Anterior cingulate cortex (tissue), 58 donors: Measurements from ENCODE around the gene IL24.

ENCODE experiments used
- DNase-seq, 58 donors: peaks; one replicate each; lab custom pipeline; 2025; lab: John Stamatoyannopoulos, UW

IL24 gene

GRCh38 chr1:206901944-206902343 lies 4.7 kb downstream of the IL24 start:
- DNase-seq: no peak

GRCh38 chr1:206902702-206903101 lies 5.5 kb downstream of the IL24 start:
- DNase-seq: no peak

GRCh38 chr1:206903687-206904086 lies 6.4 kb downstream of the IL24 start:
- no peak for DNase-seq

GRCh38 chr1:206904423-206905142 lies 7.3 kb downstream of the IL24 start:
- DNase-seq: no peak

- DNase-seq: no peak
These were observed 8.3 kb downstream of the IL24 start for GRCh38 chr1:206905295-206906164.

GRCh38 chr1:206907304-206907991 lies 10.2 kb downstream of the IL24 start:
- DNase-seq: no peak

- DNase-seq: no peak
These were observed 10.8 kb downstream of the IL24 start for GRCh38 chr1:206908038-206908437.

- DNase-seq: peak in 6 of 58 donors; percentile 4 to 47 (median 24)
These were observed 12.1 kb downstream of the IL24 start for GRCh38 chr1:206909161-206909882.

GRCh38 chr1:206909883-206910318 lies 12.7 kb downstream of the IL24 start:
- no peak for DNase-seq

GRCh38 chr1:206911064-206911663 lies 13.9 kb downstream of the IL24 start:
- peak in 2 of 58 donors; percentile 8 to 19 for DNase-seq

- peak in 48 of 58 donors; percentile 2 to 71 (median 38) for DNase-seq
These were observed 15.3 kb downstream of the IL24 start for GRCh38 chr1:206912445-206913095.

- DNase-seq: no peak
These were observed 16.7 kb downstream of the IL24 start for GRCh38 chr1:206913766-206914537.

- no peak for DNase-seq
These were observed 17.9 kb downstream of the IL24 start for GRCh38 chr1:206915030-206915735.

GRCh38 chr1:206916000-206916709 lies 18.9 kb downstream of the IL24 start:
- DNase-seq: no peak

- no peak for DNase-seq
These were observed 20.8 kb downstream of the IL24 start for GRCh38 chr1:206918076-206918475.

GRCh38 chr1:206921772-206922265 lies 24.6 kb downstream of the IL24 start, which contains the start of gene FCMR:
Gene FCMR, minus strand, starts transcription at chr1:206921941. Its CDS starts 87 bp downstream, at chr1:206921854.
- DNase-seq: peak in 14 of 58 donors; percentile 3 to 59 (median 20)

- DNase-seq: no peak
These were observed 25.3 kb downstream of the IL24 start for GRCh38 chr1:206922524-206922923.
